ENCODE measurements around the gene RRAS. TPM values are rescaled to one million over a fixed set of nuclear protein-coding genes. Genes with fewer than 3 reads are reported as not detected.
A peak's percentile ranks its signal among the peaks of the same experiment; 100 is the strongest.

Gene RRAS
- total and polyA plus RNA-seq, 2 donors = 11.8 to 279 TPM

- peak; percentile 95 for DNase-seq (ENCODE audit: extremely low spot score)
- H3K4me3 ChIP-seq (ENCODE audit: low read depth, low read length) = peak within 1 kb of the TSS; percentile 63
- peaks cover 2% of the 10 kb centered on the region for H3K36me3 ChIP-seq (ENCODE audit: insufficient read depth)
- no peaks in the 10 kb centered on the region for H3K4me1 ChIP-seq (ENCODE audit: insufficient read depth)
- WGBS = under 1% methylated on average over 50 of the region's 50 CpGs
- peak within 1 kb of the TSS; percentile 91 for H3K27ac ChIP-seq (ENCODE audit: low read depth)
These were observed 25.6 kb upstream of the RRAS start, which contains the start of the genes BCL2L12 and IRF3 for GRCh38 chr19:49665351-49666119. Gene BCL2L12, plus strand, starts transcription at chr19:49665933. Its CDS starts 760 bp downstream, at chr19:49666693. Gene IRF3, minus strand, starts transcription at chr19:49665857. Its CDS starts 1,019 bp downstream, at chr19:49664838.

GRCh38 chr19:49665036-49665350 lies 25.1 kb upstream of the RRAS start:
- H3K4me3 ChIP-seq (ENCODE audit: low read depth, low read length) = peak overlapping the region; percentile 63
- peaks cover 2% of the 10 kb centered on the region for H3K36me3 ChIP-seq (ENCODE audit: insufficient read depth)
- peak overlapping the region; percentile 91 for H3K27ac ChIP-seq (ENCODE audit: low read depth)
- no peaks in the 10 kb centered on the region for H3K4me1 ChIP-seq (ENCODE audit: insufficient read depth)
- under 1% methylated on average over 7 of the region's 7 CpGs for WGBS
- DNase-seq (ENCODE audit: extremely low spot score) = no peak

GRCh38 chr19:49664171-49665035 lies 24.5 kb upstream of the RRAS start:
- H3K27ac ChIP-seq (ENCODE audit: low read depth) = peak overlapping the region; percentile 91

GRCh38 chr19:49663224-49663623 lies 23.3 kb upstream of the RRAS start:
- H3K4me1 ChIP-seq (ENCODE audit: insufficient read depth) = no peaks in the 10 kb centered on the region
- no peak overlapping the region for H3K27ac ChIP-seq (ENCODE audit: low read depth)
- 85% methylated on average over 12 of the region's 12 CpGs for WGBS
- H3K4me3 ChIP-seq (ENCODE audit: low read depth, low read length) = no peak overlapping the region
- H3K36me3 ChIP-seq (ENCODE audit: insufficient read depth) = peaks cover 2% of the 10 kb centered on the region
- DNase-seq (ENCODE audit: extremely low spot score) = no peak

More at GRCh38 chr19:49664171-49665035, 24.5 kb upstream of the RRAS start:
- Histone ChIP-seq H3K36me3 (ENCODE audit: insufficient read depth) (peaks cover 2% of the 10 kb centered on the region), H3K4me3 (ENCODE audit: low read depth, low read length) (peak overlapping the region; percentile 63), H3K4me1 (ENCODE audit: insufficient read depth) (no peaks in the 10 kb centered on the region)
- no peak for DNase-seq (ENCODE audit: extremely low spot score)
- under 1% methylated on average over 53 of the region's 53 CpGs for WGBS

- no peak for DNase-seq (ENCODE audit: extremely low spot score)
- Histone ChIP-seq H3K36me3 (ENCODE audit: insufficient read depth) (peaks cover 2% of the 10 kb centered on the region), H3K4me3 (ENCODE audit: low read depth, low read length) (no peak overlapping the region), H3K4me1 (ENCODE audit: insufficient read depth) (no peaks in the 10 kb centered on the region), H3K27ac (ENCODE audit: low read depth) (no peak overlapping the region)
- 90% methylated on average over 16 of the region's 16 CpGs for WGBS
These were observed 22.1 kb upstream of the RRAS start for GRCh38 chr19:49662011-49662410.

GRCh38 chr19:49660338-49660961 lies 20.5 kb upstream of the RRAS start:
- H3K4me1 ChIP-seq (ENCODE audit: insufficient read depth) = no peaks in the 10 kb centered on the region
- H3K36me3 ChIP-seq (ENCODE audit: insufficient read depth) = peaks cover 2% of the 10 kb centered on the region
- no peak overlapping the region for H3K4me3 ChIP-seq (ENCODE audit: low read depth, low read length)
- H3K27ac ChIP-seq (ENCODE audit: low read depth) = no peak overlapping the region
- WGBS = 86% methylated on average over 15 of the region's 15 CpGs
- DNase-seq (ENCODE audit: extremely low spot score) = no peak

- no peak for DNase-seq (ENCODE audit: extremely low spot score)
- Histone ChIP-seq H3K4me3 (ENCODE audit: low read depth, low read length) (no peak overlapping the region), H3K4me1 (ENCODE audit: insufficient read depth) (no peaks in the 10 kb centered on the region), H3K27ac (ENCODE audit: low read depth) (no peak overlapping the region), H3K36me3 (ENCODE audit: insufficient read depth) (peaks cover 2% of the 10 kb centered on the region)
- 94% methylated on average over 12 of the region's 12 CpGs for WGBS
These were observed 18.9 kb upstream of the RRAS start for GRCh38 chr19:49658566-49659442.

GRCh38 chr19:49658139-49658517 lies 18.2 kb upstream of the RRAS start:
- H3K36me3 ChIP-seq (ENCODE audit: insufficient read depth) = peaks cover 2% of the 10 kb centered on the region
- H3K4me1 ChIP-seq (ENCODE audit: insufficient read depth) = no peaks in the 10 kb centered on the region
- no peak overlapping the region for H3K4me3 ChIP-seq (ENCODE audit: low read depth, low read length)
- DNase-seq (ENCODE audit: extremely low spot score) = no peak
- no peak overlapping the region for H3K27ac ChIP-seq (ENCODE audit: low read depth)
- 85% methylated on average over 15 of the region's 15 CpGs for WGBS

- no peak for DNase-seq (ENCODE audit: extremely low spot score)
- 90% methylated on average over 22 of the region's 22 CpGs for WGBS
- peaks cover 2% of the 10 kb centered on the region for H3K36me3 ChIP-seq (ENCODE audit: insufficient read depth)
- H3K4me3 ChIP-seq (ENCODE audit: low read depth, low read length) = no peak overlapping the region
- H3K27ac ChIP-seq (ENCODE audit: low read depth) = no peak overlapping the region
- no peaks in the 10 kb centered on the region for H3K4me1 ChIP-seq (ENCODE audit: insufficient read depth)
These were observed 17.7 kb upstream of the RRAS start for GRCh38 chr19:49657493-49658138.

- Histone ChIP-seq H3K36me3 (ENCODE audit: insufficient read depth) (peaks cover 4% of the 10 kb centered on the region), H3K4me3 (ENCODE audit: low read depth, low read length) (no peak overlapping the region), H3K27ac (ENCODE audit: low read depth) (no peak overlapping the region), H3K4me1 (ENCODE audit: insufficient read depth) (no peaks in the 10 kb centered on the region)
- DNase-seq (ENCODE audit: extremely low spot score) = no peak
- WGBS = 90% methylated on average over 17 of the region's 17 CpGs
These were observed 16.6 kb upstream of the RRAS start for GRCh38 chr19:49656456-49657109.

- 87% methylated on average over 23 of the region's 23 CpGs for WGBS
- H3K27ac ChIP-seq (ENCODE audit: low read depth) = no peak overlapping the region
- H3K4me1 ChIP-seq (ENCODE audit: insufficient read depth) = no peaks in the 10 kb centered on the region
- peaks cover 8% of the 10 kb centered on the region for H3K36me3 ChIP-seq (ENCODE audit: insufficient read depth)
- H3K4me3 ChIP-seq (ENCODE audit: low read depth, low read length) = no peak overlapping the region
- DNase-seq (ENCODE audit: extremely low spot score) = no peak
These were observed 15.9 kb upstream of the RRAS start for GRCh38 chr19:49655570-49656455.

All from urinary bladder (tissue), 4 donors.